HuH-7.5 (cell line): ENCODE data around the gene CHMP6.
"Not testable (repeated sequence)": the region's sequence is repeated elsewhere in the genome, so short reads cannot be mapped to it uniquely, and the experiment has no call there.

Experiments
- DNase-seq: peaks from one replicate; pipeline ENCODE4 v3.0.0; 2011; ENCODE audit warnings: low spot score

The CHMP6 gene

GRCh38 chr17:81011951-81012350 is 20.3 kb downstream of the CHMP6 start:
- DNase-seq: no peak

- no peak for DNase-seq
Measured at GRCh38 chr17:81012574-81013447, 21.2 kb downstream of the CHMP6 start.

- no peak for DNase-seq
Measured at GRCh38 chr17:81013642-81014041, 22.0 kb downstream of the CHMP6 start.

- DNase-seq: no peak
Measured at GRCh38 chr17:81015136-81015535, 23.5 kb downstream of the CHMP6 start.

- no peak for DNase-seq
Measured at GRCh38 chr17:81016575-81016974, 24.9 kb downstream of the CHMP6 start.

- not testable (repeated sequence) for DNase-seq
Measured at GRCh38 chr17:81017330-81017729, 25.7 kb downstream of the CHMP6 start.

GRCh38 chr17:81018044-81018802 is 26.6 kb downstream of the CHMP6 start:
- no peak for DNase-seq

- no peak for DNase-seq
Measured at GRCh38 chr17:81019563-81020442, 28.2 kb downstream of the CHMP6 start.

- DNase-seq: no peak
Measured at GRCh38 chr17:81020443-81020766, 28.8 kb downstream of the CHMP6 start.

- DNase-seq: no peak
Measured at GRCh38 chr17:81020767-81021497, 29.3 kb downstream of the CHMP6 start.

- DNase-seq: no peak
Measured at GRCh38 chr17:81021531-81022343, 30.1 kb downstream of the CHMP6 start.

- no peak for DNase-seq
Measured at GRCh38 chr17:81022344-81022676, 30.7 kb downstream of the CHMP6 start.

- no peak for DNase-seq
Measured at GRCh38 chr17:81025065-81025740, 33.6 kb downstream of the CHMP6 start.

- DNase-seq: no peak
Measured at GRCh38 chr17:81025741-81026129, 34.1 kb downstream of the CHMP6 start.

GRCh38 chr17:81026266-81027036 is 34.8 kb downstream of the CHMP6 start:
- no peak for DNase-seq

GRCh38 chr17:81027038-81027437 is 35.4 kb downstream of the CHMP6 start:
- no peak for DNase-seq

GRCh38 chr17:81027591-81028505 is 36.2 kb downstream of the CHMP6 start:
- DNase-seq: no peak

GRCh38 chr17:81028506-81028858 is 36.8 kb downstream of the CHMP6 start:
- DNase-seq: no peak

- DNase-seq: no peak
Measured at GRCh38 chr17:81029859-81030258, 38.2 kb downstream of the CHMP6 start.
